ENCODE results near the gene SPOPL. TPM values are rescaled to one million over a fixed set of nuclear protein-coding genes. Genes with fewer than 3 reads are reported as not detected.

SPOPL gene
- 5.9 and 16.8 TPM in 2 replicates for total RNA-seq

GRCh38 chr2:138501425-138502254 is at the start of gene SPOPL:
TSS of gene SPOPL (plus strand) at chr2:138501770. CDS start at chr2:138550217, 48,447 bp downstream.

All from pericardium fibroblast (primary cell).